AG09319 (cell line): ENCODE results near the gene PDGFC.

Experiments
- DNase-seq: peaks from one replicate; pipeline ENCODE4 v3.0.0-alpha.2; 2010; ENCODE audit warnings: low read depth; ENCODE audit errors: extremely low read depth
- CTCF ChIP-seq: IDR thresholded peaks from 2 replicates; pipeline ENCODE4 v1.5.1; 2011; ENCODE audit warnings: low read depth, mild to moderate bottlenecking, inconsistent platforms, low read length, moderate library complexity

Gene PDGFC

GRCh38 chr4:156829201-156829873, 142.3 kb downstream of the PDGFC start:
- no peak for TF ChIP-seq CTCF
- DNase-seq: peak; percentile 43

- no peak for TF ChIP-seq CTCF
- no peak for DNase-seq
Measured at GRCh38 chr4:156827519-156827918, 144.1 kb downstream of the PDGFC start.

GRCh38 chr4:156825074-156825473, 146.5 kb downstream of the PDGFC start:
- no peak for TF ChIP-seq CTCF
- no peak for DNase-seq

- TF ChIP-seq CTCF: no peak
- no peak for DNase-seq
Measured at GRCh38 chr4:156824451-156825060, 147.0 kb downstream of the PDGFC start.

- no peak for TF ChIP-seq CTCF
- DNase-seq: no peak
Measured at GRCh38 chr4:156820931-156821330, 150.7 kb downstream of the PDGFC start.

GRCh38 chr4:156816360-156816755, 155.2 kb downstream of the PDGFC start:
- TF ChIP-seq CTCF: no peak
- no peak for DNase-seq

- DNase-seq: no peak
- no peak for TF ChIP-seq CTCF
Measured at GRCh38 chr4:156815717-156816359, 155.8 kb downstream of the PDGFC start.
